ENCODE data around the gene SLC8A3.

The SLC8A3 gene

GRCh38 chr14:70057519-70058136, 131.1 kb downstream of the SLC8A3 start:
- no peak overlapping the region for H3K4me3 ChIP-seq (ENCODE audit: low read depth, low read length)
- TF ChIP-seq CTCF (IDR thresholded peaks at IDR 0.05; ENCODE audit: insufficient read depth, low read depth, low read length, missing control alignments): no peak
- no peak for DNase-seq (ENCODE audit: low read depth)

DNA sequence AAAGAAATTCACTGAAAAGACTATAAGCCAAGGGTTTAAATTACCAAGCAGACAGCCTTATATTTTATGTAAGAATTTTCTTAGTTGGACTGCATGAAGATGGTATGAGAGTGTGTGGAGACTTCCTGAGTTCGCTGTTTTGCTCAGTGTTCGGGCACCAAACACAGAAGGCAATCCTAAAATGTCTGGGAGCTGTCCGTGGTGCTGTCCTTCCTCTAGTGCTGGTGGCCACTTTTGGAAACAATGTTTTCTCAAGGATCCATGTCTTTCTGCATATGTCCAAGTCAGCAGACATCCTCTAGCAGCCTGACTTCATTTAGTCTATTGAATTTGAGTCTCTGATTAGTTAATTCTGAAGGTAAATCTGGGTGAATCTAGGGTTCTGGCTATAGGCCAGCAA, 135.8 kb downstream of the SLC8A3 start:
- DNase-seq (ENCODE audit: low read depth): peak; percentile 14
- no peak for TF ChIP-seq CTCF (IDR thresholded peaks at IDR 0.05; ENCODE audit: insufficient read depth, low read depth, low read length, missing control alignments)
- H3K4me3 ChIP-seq (ENCODE audit: low read depth, low read length): no peak overlapping the region

GRCh38 chr14:70050136-70050535, 138.6 kb downstream of the SLC8A3 start:
- no peak overlapping the region for H3K4me3 ChIP-seq (ENCODE audit: low read depth, low read length)
- no peak for TF ChIP-seq CTCF (IDR thresholded peaks at IDR 0.05; ENCODE audit: insufficient read depth, low read depth, low read length, missing control alignments)
- DNase-seq (ENCODE audit: low read depth): no peak

- no peak for DNase-seq (ENCODE audit: low read depth)
- H3K4me3 ChIP-seq (ENCODE audit: low read depth, low read length): no peak overlapping the region
- no peak for TF ChIP-seq CTCF (IDR thresholded peaks at IDR 0.05; ENCODE audit: insufficient read depth, low read depth, low read length, missing control alignments)
Observed at GRCh38 chr14:70049605-70050004, 139.1 kb downstream of the SLC8A3 start.

DNA sequence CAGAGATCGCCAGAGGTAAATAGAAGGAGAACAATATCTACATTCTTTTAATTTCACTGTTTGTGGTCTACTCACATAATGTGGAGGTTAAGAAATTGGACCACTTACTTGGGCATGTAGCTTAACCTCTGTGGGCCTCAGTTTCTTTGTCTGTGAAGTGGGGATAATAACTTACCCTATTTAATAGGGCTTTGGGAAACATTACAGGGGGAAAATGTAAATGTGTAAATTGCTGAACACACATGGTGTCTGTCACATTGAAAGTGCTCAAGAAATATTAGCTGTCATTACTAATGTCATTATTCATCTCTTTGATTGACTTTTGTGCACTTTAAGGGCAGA, 140.5 kb downstream of the SLC8A3 start:
- no peak for TF ChIP-seq CTCF (IDR thresholded peaks at IDR 0.05; ENCODE audit: insufficient read depth, low read depth, low read length, missing control alignments)
- no peak for DNase-seq (ENCODE audit: low read depth)
- H3K4me3 ChIP-seq (ENCODE audit: low read depth, low read length): no peak overlapping the region

DNA sequence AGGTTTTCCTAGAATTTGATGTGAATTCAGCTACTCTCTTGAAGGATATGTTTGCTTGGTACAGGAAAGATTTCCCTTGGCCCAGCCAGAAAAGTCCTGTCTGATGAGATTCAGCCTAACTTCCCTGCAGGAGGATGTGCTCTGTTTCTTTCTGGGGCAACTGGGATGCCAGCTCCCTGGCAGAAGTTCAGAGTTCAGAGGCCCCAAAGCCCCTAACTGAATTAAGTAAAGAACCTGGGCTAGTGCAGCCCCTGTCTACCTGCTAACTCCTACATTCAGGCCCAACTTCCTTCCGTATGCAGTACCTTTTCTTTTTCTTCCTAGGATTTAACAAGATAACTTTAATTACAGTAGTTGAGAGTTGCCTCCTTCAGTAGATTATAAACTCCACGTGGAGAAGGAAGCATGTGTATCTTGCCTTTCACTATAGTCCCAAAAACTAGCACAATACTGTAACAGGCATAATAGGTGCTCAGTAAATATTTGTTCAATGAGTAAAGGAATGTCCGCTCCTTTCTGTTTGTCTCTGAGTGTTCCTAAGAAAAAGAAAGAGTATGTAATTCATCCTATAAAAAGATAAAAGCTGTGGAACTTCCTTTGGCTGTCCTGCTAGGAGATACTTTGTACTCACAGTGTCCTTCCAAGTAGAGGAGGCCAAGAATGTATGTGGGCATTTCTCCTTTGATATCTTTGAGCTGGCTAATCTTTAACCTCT, 141.0 kb downstream of the SLC8A3 start:
- DNase-seq (ENCODE audit: low read depth): no peak

More for the DNA sequence above, 141.0 kb downstream of the SLC8A3 start:
- TF ChIP-seq CTCF (IDR thresholded peaks at IDR 0.05; ENCODE audit: insufficient read depth, low read depth, low read length, missing control alignments): no peak
- no peak overlapping the region for H3K4me3 ChIP-seq (ENCODE audit: low read depth, low read length)

All from GM12865 (cell line).